HK-2 (cell line): ENCODE measurements around the gene KCTD20.

ENCODE experiments used
- DNase-seq: peaks from one replicate; pipeline ENCODE4 v3.0.0-alpha.2; 2018; ENCODE audit not compliant: unreplicated experiment

Gene KCTD20

GRCh38 chr6:36493859-36494258, 51.1 kb downstream of the KCTD20 start:
- DNase-seq: no peak

- DNase-seq: no peak
These were observed 52.3 kb downstream of the KCTD20 start for GRCh38 chr6:36495086-36495485.

- no peak for DNase-seq
These were observed 57.1 kb downstream of the KCTD20 start for GRCh38 chr6:36499918-36500317.

GRCh38 chr6:36501686-36502085, 58.9 kb downstream of the KCTD20 start:
- DNase-seq: no peak

- DNase-seq: no peak
These were observed 61.4 kb downstream of the KCTD20 start for GRCh38 chr6:36504181-36504580.

- no peak for DNase-seq
These were observed 62.2 kb downstream of the KCTD20 start for GRCh38 chr6:36504982-36505381.

- no peak for DNase-seq
These were observed 63.1 kb downstream of the KCTD20 start for GRCh38 chr6:36505744-36506534.

- no peak for DNase-seq
These were observed 63.8 kb downstream of the KCTD20 start for GRCh38 chr6:36506611-36507010.

- no peak for DNase-seq
These were observed 65.7 kb downstream of the KCTD20 start for GRCh38 chr6:36508532-36508931.

- DNase-seq: no peak
These were observed 67.6 kb downstream of the KCTD20 start for GRCh38 chr6:36510365-36510764.

- no peak for DNase-seq
These were observed 72.0 kb downstream of the KCTD20 start for GRCh38 chr6:36514554-36515456.

- DNase-seq: no peak
These were observed 73.0 kb downstream of the KCTD20 start for GRCh38 chr6:36515844-36516243.

- DNase-seq: no peak
These were observed 73.8 kb downstream of the KCTD20 start for GRCh38 chr6:36516559-36516958.

- DNase-seq: no peak
These were observed 74.2 kb downstream of the KCTD20 start for GRCh38 chr6:36516988-36517387.

GRCh38 chr6:36517408-36517807, 74.6 kb downstream of the KCTD20 start:
- no peak for DNase-seq

- DNase-seq: no peak
These were observed 76.6 kb downstream of the KCTD20 start for GRCh38 chr6:36519352-36519751.

- no peak for DNase-seq
These were observed 80.7 kb downstream of the KCTD20 start for GRCh38 chr6:36523451-36523850.

GRCh38 chr6:36523936-36524499, 81.2 kb downstream of the KCTD20 start:
- no peak for DNase-seq

- DNase-seq: no peak
These were observed 82.1 kb downstream of the KCTD20 start for GRCh38 chr6:36524871-36525270.

- DNase-seq: no peak
These were observed 82.5 kb downstream of the KCTD20 start for GRCh38 chr6:36525346-36525745.

GRCh38 chr6:36526066-36526465, 83.3 kb downstream of the KCTD20 start:
- no peak for DNase-seq

- no peak for DNase-seq
These were observed 90.5 kb downstream of the KCTD20 start for GRCh38 chr6:36533321-36533720.
